Bronchial epithelial cell (primary cell): Measurements from ENCODE around the gene TMEM151B. TPM values are rescaled to one million over a fixed set of nuclear protein-coding genes. Genes with fewer than 3 reads are reported as not detected.
A peak's percentile ranks its signal among the peaks of the same experiment; 100 is the strongest.

Experiments
- DNase-seq: peaks from one replicate; pipeline ENCODE4 v3.0.0-alpha.2; 2010; ENCODE audit warnings: low read depth
- FAIRE-seq: peaks from 2 replicates; lab custom pipeline; 2011; peaks lifted over from hg19 to GRCh38; lab: Jason Lieb, UNC
- H3K27me3 ChIP-seq: 2 replicates; pipeline ENCODE4 v1.5.1; 2011; ENCODE audit warnings: low read length; ENCODE audit not compliant: control insufficient read depth, insufficient read depth
- H3K36me3 ChIP-seq: 2 replicates; pipeline ENCODE4 v1.5.1; 2011; ENCODE audit warnings: low read length; ENCODE audit not compliant: control insufficient read depth, insufficient read depth
- H3K4me3 ChIP-seq: 2 replicates; pipeline ENCODE4 v1.5.1; 2011; ENCODE audit warnings: mild to moderate bottlenecking, low read depth, low read length, control low read depth
- total RNA-seq: library from RNA; depleted of rRNA; stranded (reverse); fragments of >200 nt; gene quantifications from 2 replicates; pipeline ENCODE4 v1.2.1, GENCODE V29; 2014
- TF ChIP-seq, protein P1 (sequence below): IDR thresholded peaks from 2 replicates; pipeline ENCODE4 v1.5.1; 2011; ENCODE audit warnings: mild to moderate bottlenecking, moderate library complexity, low read length, control low read depth, inconsistent platforms; ENCODE audit not compliant: insufficient read depth, severe bottlenecking

Gene TMEM151B
- total RNA-seq, 1 donor from 2014 or later: not detected

GRCh38 chr6:44257025-44257752 lies 13.1 kb upstream of the TMEM151B start, which contains the start of gene SLC35B2:
Gene SLC35B2 (minus strand): TSS chr6:44257528. CDS start chr6:44257410, 118 bp downstream.
- peak within 1 kb of the TSS; percentile 77 for H3K4me3 ChIP-seq
- H3K36me3 ChIP-seq: peaks cover 25% of the 10 kb centered on the region
- H3K27me3 ChIP-seq: no peaks in the 10 kb centered on the region
- TF ChIP-seq, protein P1, sequence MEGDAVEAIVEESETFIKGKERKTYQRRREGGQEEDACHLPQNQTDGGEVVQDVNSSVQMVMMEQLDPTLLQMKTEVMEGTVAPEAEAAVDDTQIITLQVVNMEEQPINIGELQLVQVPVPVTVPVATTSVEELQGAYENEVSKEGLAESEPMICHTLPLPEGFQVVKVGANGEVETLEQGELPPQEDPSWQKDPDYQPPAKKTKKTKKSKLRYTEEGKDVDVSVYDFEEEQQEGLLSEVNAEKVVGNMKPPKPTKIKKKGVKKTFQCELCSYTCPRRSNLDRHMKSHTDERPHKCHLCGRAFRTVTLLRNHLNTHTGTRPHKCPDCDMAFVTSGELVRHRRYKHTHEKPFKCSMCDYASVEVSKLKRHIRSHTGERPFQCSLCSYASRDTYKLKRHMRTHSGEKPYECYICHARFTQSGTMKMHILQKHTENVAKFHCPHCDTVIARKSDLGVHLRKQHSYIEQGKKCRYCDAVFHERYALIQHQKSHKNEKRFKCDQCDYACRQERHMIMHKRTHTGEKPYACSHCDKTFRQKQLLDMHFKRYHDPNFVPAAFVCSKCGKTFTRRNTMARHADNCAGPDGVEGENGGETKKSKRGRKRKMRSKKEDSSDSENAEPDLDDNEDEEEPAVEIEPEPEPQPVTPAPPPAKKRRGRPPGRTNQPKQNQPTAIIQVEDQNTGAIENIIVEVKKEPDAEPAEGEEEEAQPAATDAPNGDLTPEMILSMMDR: peak; percentile 53
- FAIRE-seq: no peak
- DNase-seq: no peak

GRCh38 chr6:44257753-44258324 lies 12.4 kb upstream of the TMEM151B start:
- TF ChIP-seq, protein P1: no peak
- H3K4me3 ChIP-seq: peak overlapping the region; percentile 77
- no peaks in the 10 kb centered on the region for H3K27me3 ChIP-seq
- DNase-seq (no peak), FAIRE-seq (no peak)
- peaks cover 25% of the 10 kb centered on the region for H3K36me3 ChIP-seq

- TF ChIP-seq, protein P1: no peak
- peaks cover 24% of the 10 kb centered on the region for H3K36me3 ChIP-seq
- DNase-seq (no peak), FAIRE-seq (no peak)
- H3K27me3 ChIP-seq: no peaks in the 10 kb centered on the region
- H3K4me3 ChIP-seq: no peak overlapping the region
Observed at GRCh38 chr6:44258325-44258863, 11.9 kb upstream of the TMEM151B start.

GRCh38 chr6:44258921-44259320 lies 11.3 kb upstream of the TMEM151B start:
- TF ChIP-seq, protein P1: no peak
- H3K4me3 ChIP-seq: no peak overlapping the region
- H3K27me3 ChIP-seq: no peaks in the 10 kb centered on the region
- DNase-seq (no peak), FAIRE-seq (no peak)
- H3K36me3 ChIP-seq: peaks cover 23% of the 10 kb centered on the region

DNA sequence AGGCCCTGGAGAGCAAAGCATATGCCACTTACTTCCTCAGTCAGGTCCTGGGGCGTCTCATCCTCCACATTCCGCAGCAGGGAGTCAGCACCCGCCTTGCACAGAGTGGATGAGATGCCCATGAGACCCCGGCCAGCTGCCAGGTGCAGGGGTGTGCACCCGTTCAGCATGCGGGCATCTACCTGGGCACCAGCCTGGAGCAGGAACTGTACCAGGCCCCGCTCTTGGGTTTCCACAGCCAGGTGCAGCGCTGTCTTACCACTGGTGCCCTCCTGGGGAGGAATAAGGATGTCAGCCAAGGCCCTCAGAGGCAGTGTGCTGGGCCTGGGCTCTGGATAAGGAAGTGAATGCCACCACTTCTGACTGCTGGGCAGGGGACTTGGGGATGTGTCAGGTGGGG lies 10.2 kb upstream of the TMEM151B start:
- TF ChIP-seq, protein P1: no peak
- no peak overlapping the region for H3K4me3 ChIP-seq
- no peak for DNase-seq
- peaks cover 14% of the 10 kb centered on the region for H3K36me3 ChIP-seq
- H3K27me3 ChIP-seq: no peaks in the 10 kb centered on the region
- no peak for FAIRE-seq
